HepG2 (cell line): ENCODE results near the gene APBB2. TPM values are rescaled to one million over a fixed set of nuclear protein-coding genes. Genes with fewer than 3 reads are reported as not detected.

Source experiments
- ATAC-seq: fragments of 200-7000 bp; cut with Tn5 transposase; 3 replicates; pipeline ENCODE4 v1.9.1; 2020; ENCODE audit warnings: mild to moderate bottlenecking, moderate library complexity
- BruUV-seq: library from RNA; stranded (reverse); fragments of 400-500 nt; replicated peaks from 2 replicates; lab custom pipeline; 2021; lab: Mats Ljungman, UMichigan
- CTCF ChIA-PET: fragments of 300-600 bp; formaldehyde crosslinking; extraction: SDS; loops from one replicate; lab custom pipeline; 2021; ENCODE audit warnings: low total read pairs, inconsistent platforms, low intra/inter-chr PET ratio; lab: Yijun Ruan, JAX
- POLR2A ChIA-PET: fragments of 350-600 bp; sonication (Branson Sonifier 250); formaldehyde crosslinking; loops from one replicate; lab custom pipeline; 2020; ENCODE audit warnings: antibody characterized with exemption, inconsistent platforms; lab: Yijun Ruan, JAX
- DNase-seq: peaks from one replicate; pipeline ENCODE4 v3.0.0-alpha.2; 2015; ENCODE audit warnings: low spot score
- FAIRE-seq: peaks from 3 replicates; lab custom pipeline; 2011; peaks lifted over from hg19 to GRCh38; lab: Jason Lieb, UNC
- H2AFZ ChIP-seq: one replicate; pipeline ENCODE4 v1.6.1; 2011; ENCODE audit warnings: low read length, inconsistent platforms
- H3K27ac ChIP-seq: fragments of 300-600 bp; 3 replicates; pipeline ENCODE4 v1.8.0; 2011; ENCODE audit warnings: mixed run types, mild to moderate bottlenecking, mixed read lengths, low read length, inconsistent platforms; ENCODE audit not compliant: insufficient read depth; ENCODE audit errors: extremely low read length
- H3K27me3 ChIP-seq, 2 experiments: fragments of 200-600 bp in 1 of 2; 2 replicates in 1 of 2; 3 replicates in 1 of 2; pipeline versions ENCODE4 v1.6.0 to v1.8.0; 2011; ENCODE audit warnings: low read length in 2 of 2, mild to moderate bottlenecking in 2 of 2, moderate library complexity in 2 of 2, inconsistent platforms in 1 of 2; ENCODE audit not compliant: insufficient read depth in 2 of 2, control insufficient read depth in 1 of 2
- H3K36me3 ChIP-seq, 2 experiments: fragments of 200-600 bp in 1 of 2; replicated peaks in 1 of 2; 2 replicates in 1 of 2; 3 replicates in 1 of 2; pipeline versions ENCODE4 v1.5.1 to v1.8.0; 2011; ENCODE audit warnings: low read length in 2 of 2, inconsistent platforms in 1 of 2; ENCODE audit not compliant: insufficient read depth in 2 of 2, control insufficient read depth in 1 of 2
- H3K4me1 ChIP-seq: 2 replicates; pipeline ENCODE4 v1.5.1; 2012; ENCODE audit warnings: low read length, inconsistent platforms; ENCODE audit not compliant: insufficient read depth
- H3K4me2 ChIP-seq: 2 replicates; pipeline ENCODE4 v1.6.0; 2011; ENCODE audit warnings: low read depth, low read length, inconsistent platforms
- H3K4me3 ChIP-seq, 3 experiments: fragments of 200-600 bp in 1 of 3; sonication (generic), shearing (Covaris generic) in 1 of 3; replicated peaks in 1 of 3; 2 replicates each; pipeline ENCODE4 v1.5.1; 2011 to 2016; ENCODE audit warnings: low read length in 3 of 3, inconsistent platforms in 2 of 3, low read depth in 2 of 3, mild to moderate bottlenecking in 2 of 3, control low read depth in 1 of 3, mixed read lengths in 1 of 3; ENCODE audit not compliant: insufficient read depth in 1 of 3
- H3K79me2 ChIP-seq: one replicate; pipeline ENCODE4 v1.6.1; 2011; ENCODE audit warnings: low read length, inconsistent platforms; ENCODE audit not compliant: insufficient read depth
- H3K9ac ChIP-seq: 2 replicates; pipeline ENCODE4 v1.6.0; 2011; ENCODE audit warnings: mild to moderate bottlenecking, low read depth, low read length, inconsistent platforms; ENCODE audit not compliant: insufficient read depth
- H3K9me3 ChIP-seq: 2 replicates; pipeline ENCODE4 v1.5.1; 2012; ENCODE audit warnings: mild to moderate bottlenecking, low read length
- H4K20me1 ChIP-seq: 2 replicates; pipeline ENCODE4 v1.6.0; 2011; ENCODE audit warnings: inconsistent platforms, mild to moderate bottlenecking, low read length, moderate library complexity; ENCODE audit not compliant: insufficient read depth
- ELF3 ChIP-seq: IDR thresholded peaks from 2 replicates; pipeline ENCODE4 v1.6.1; 2016; ENCODE audit warnings: missing genetic modification reagents, missing compliant biosample characterization
- FOSL1 ChIP-seq: sonication (generic); formaldehyde crosslinking; IDR thresholded peaks from 2 replicates; pipeline ENCODE4 v1.9.0; 2021; ENCODE audit warnings: missing genetic modification reagents, borderline replicate concordance
- FOSL2 ChIP-seq: sonication (generic); formaldehyde crosslinking; IDR thresholded peaks from 2 replicates; pipeline ENCODE4 v1.4.0; 2020; ENCODE audit warnings: missing genetic modification reagents
- KAT8 ChIP-seq: IDR thresholded peaks from 2 replicates; pipeline ENCODE4 v1.6.1; 2016; ENCODE audit warnings: missing genetic modification reagents, missing compliant biosample characterization
- MAFK ChIP-seq, 2 experiments: IDR thresholded peaks in 1 of 2; conservative IDR thresholded peaks in 1 of 2; 2 replicates each; pipeline ENCODE4 v1.6.1; 2011; ENCODE audit warnings: improper control_type of control experiment in 2 of 2, low read length in 2 of 2
- NR2F6 ChIP-seq, 2 experiments: IDR thresholded peaks; 2 replicates each; pipeline ENCODE4 v1.6.1; 2016; ENCODE audit warnings: antibody characterized with exemption in 1 of 2, mild to moderate bottlenecking in 1 of 2
- POGZ ChIP-seq: sonication (generic); formaldehyde crosslinking; IDR thresholded peaks from 2 replicates; pipeline ENCODE4 v1.4.0; 2020; ENCODE audit warnings: mild to moderate bottlenecking, missing genetic modification reagents
- SMC3 ChIP-seq: IDR thresholded peaks from 2 replicates; pipeline ENCODE4 v1.6.1; 2011; ENCODE audit warnings: low read length, improper control_type of control experiment
- SP140L ChIP-seq: sonication (generic); formaldehyde crosslinking; IDR thresholded peaks from 2 replicates; pipeline ENCODE4 v1.4.0; 2020; ENCODE audit warnings: missing genetic modification reagents, borderline replicate concordance
- ZFP62 ChIP-seq: sonication (generic); formaldehyde crosslinking; IDR thresholded peaks from 2 replicates; pipeline ENCODE4 v1.4.0; 2020; ENCODE audit warnings: missing genetic modification reagents
- ZNF17 ChIP-seq: sonication (generic); formaldehyde crosslinking; IDR thresholded peaks from 2 replicates; pipeline ENCODE4 v1.5.0; 2020; ENCODE audit warnings: mild to moderate bottlenecking, missing genetic modification reagents
- ZNF790 ChIP-seq: sonication (generic); formaldehyde crosslinking; IDR thresholded peaks from 2 replicates; pipeline ENCODE4 v1.8.0; 2022; ENCODE audit warnings: missing genetic modification reagents, mild to moderate bottlenecking, borderline replicate concordance
- ZSCAN21 ChIP-seq: sonication (generic); formaldehyde crosslinking; IDR thresholded peaks from 2 replicates; pipeline ENCODE4 v1.8.0; 2022; ENCODE audit warnings: mild to moderate bottlenecking, missing genetic modification reagents, moderate library complexity, borderline replicate concordance
- in situ Hi-C: cut with HindIII; loops from 2 replicates; pipeline ENCODE4 v1.10.0; 2017; ENCODE audit warnings: low pct_unique_long_range_greater_than_20kb; ENCODE audit not compliant: extremely low pct_ligation_motif_present
- intact Hi-C: fragments of 100-400 bp; cut with micrococcal nuclease; formaldehyde crosslinking; loops from one replicate; pipeline ENCODE4 v1.10.0; 2022; ENCODE audit not compliant: unreplicated experiment
- polyA plus RNA-seq, 8 experiments: library from polyadenylated mRNA; depleted of rRNA in 3 of 8; stranded (reverse) in 7 of 8; unstranded in 1 of 8; fragments of >200 nt; fragmentation: Illumina TruSeq in 4 of 8; extraction: Trizol in 4 of 8; gene quantifications; 2 replicates each; pipeline versions ENCODE4 v1.2.1 to v1.2.3, GENCODE V29; 2011 to 2016; ENCODE audit warnings: low read depth in 4 of 8, missing spikeins in 1 of 8, mixed read lengths in 1 of 8; ENCODE audit not compliant: insufficient read depth in 1 of 8
- total RNA-seq, 5 experiments: library from RNA; depleted of rRNA; stranded (reverse); fragments of >200 nt; fragmentation: Illumina TruSeq; extraction: Trizol; gene quantifications; 2 replicates each; pipeline ENCODE4 v1.2.3, GENCODE V29; 2016; ENCODE audit warnings: low read depth in 1 of 5
- TF ChIP-seq, protein P1 (sequence below): sonication (generic); formaldehyde crosslinking; IDR thresholded peaks from 2 replicates; pipeline ENCODE4 v1.4.0; 2020; ENCODE audit warnings: missing genetic modification reagents
- TF ChIP-seq, protein P2 (sequence below), 2 experiments: sonication (generic) in 1 of 2; formaldehyde crosslinking in 1 of 2; IDR thresholded peaks; 2 replicates each; pipeline versions ENCODE4 v1.4.0 to v1.6.1; 2016 to 2020; ENCODE audit warnings: borderline replicate concordance in 1 of 2, low read depth in 1 of 2, mild to moderate bottlenecking in 1 of 2, missing genetic modification reagents in 1 of 2

Gene APBB2
- total and polyA plus RNA-seq, 2 of the 13 experiments (the other 11 are each of a cell fraction or from before 2014, with no cell fraction given) = 11.7 to 17.0 TPM

DNA sequence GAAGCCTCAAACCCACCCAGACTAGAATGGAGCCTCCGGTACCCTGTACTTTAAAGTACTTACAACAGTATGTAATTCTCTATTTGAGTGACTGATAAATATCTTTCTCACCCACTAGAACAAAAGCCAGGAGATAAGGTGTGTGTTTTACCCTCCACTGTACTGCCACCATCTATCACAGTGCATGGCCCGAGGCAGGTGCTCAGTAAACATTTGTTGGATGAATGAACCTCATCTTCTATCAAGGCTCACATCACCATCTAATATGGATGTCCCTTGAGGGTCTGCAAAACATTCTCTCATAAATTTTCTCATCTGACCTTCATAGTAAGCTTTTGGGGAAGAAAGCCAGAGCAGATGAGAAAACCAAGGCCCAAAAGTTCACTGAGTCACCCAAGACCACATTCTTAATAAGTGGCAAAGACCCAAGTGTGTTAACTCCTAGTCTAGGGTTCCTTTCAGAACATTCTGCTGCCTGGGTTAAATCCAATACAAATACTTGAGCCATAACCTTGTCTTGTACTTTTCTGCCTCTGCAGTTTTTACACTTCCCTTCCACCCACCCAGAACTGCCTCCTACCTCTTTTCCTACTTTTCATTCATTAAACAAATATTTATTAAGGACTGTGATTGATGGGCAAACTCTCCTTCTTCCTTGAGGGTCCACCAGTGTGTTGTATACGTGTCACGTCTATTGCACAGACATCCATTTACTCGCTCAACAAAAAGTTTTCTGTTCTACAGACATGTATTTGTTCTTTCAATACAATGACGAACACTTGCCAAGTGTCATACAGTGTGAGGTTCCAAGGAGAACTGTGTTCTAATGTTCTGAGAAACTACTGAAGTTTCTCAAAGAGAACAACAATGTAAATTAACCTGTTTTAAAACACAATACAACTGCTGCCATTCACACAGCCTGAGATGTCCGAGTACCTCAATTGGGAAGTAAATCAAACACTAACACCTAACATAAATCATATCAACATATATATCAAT, 35.7 kb downstream of the APBB2 start (continued):
- TF ChIP-seq ZSCAN21 (CRISPR knock-in tag) (no peak), SP140L (CRISPR knock-in tag) (no peak), ZNF790 (CRISPR knock-in tag) (no peak), MAFK (conservative IDR thresholded peaks at IDR 0.05 in 1 of 2, IDR thresholded peaks at IDR 0.05 in 1 of 2; ENCODE audit: low read length in 2 of 2) (no peak)
- TF ChIP-seq, protein P1, sequence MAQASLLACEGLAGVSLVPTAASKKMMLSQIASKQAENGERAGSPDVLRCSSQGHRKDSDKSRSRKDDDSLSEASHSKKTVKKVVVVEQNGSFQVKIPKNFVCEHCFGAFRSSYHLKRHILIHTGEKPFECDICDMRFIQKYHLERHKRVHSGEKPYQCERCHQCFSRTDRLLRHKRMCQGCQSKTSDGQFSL (CRISPR knock-in tag) = no peak

DNA sequence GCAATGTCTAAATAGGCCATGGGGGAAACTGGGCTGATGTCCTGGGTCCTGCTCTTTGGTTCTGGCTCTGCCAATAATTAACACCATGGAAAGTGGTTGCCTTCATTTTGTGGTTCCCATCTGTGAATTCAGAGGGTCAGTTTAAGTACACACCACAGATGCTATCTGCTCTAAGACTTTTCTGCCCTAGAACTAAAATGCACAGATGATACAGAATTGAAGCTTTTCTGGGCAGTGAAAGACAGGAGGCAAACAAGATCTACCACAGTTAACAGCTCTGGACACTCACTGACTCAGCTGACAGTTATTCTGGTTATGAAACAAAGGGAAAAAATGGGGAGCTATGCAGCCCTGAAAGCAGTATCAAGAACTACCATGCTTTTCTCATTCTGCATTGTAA, 37.3 kb downstream of the APBB2 start:
- peak overlapping the region in 1 of 3 experiments; percentile 22; a peak in 3 of 6 replicates for H3K4me3 ChIP-seq
- no peak overlapping the region for H2AFZ ChIP-seq
- BruUV-seq = no TSS peak
- H3K79me2 ChIP-seq = peaks cover 57% of the 10 kb centered on the region
- H3K27ac ChIP-seq = peak overlapping the region; percentile 66
- ChIA-PET CTCF (interaction anchor here (1.4 kb wide), 1 partner anchor 37 kb away, joined by 4 read pairs; the partner anchor contains the start of gene APBB2), POLR2A (interaction anchor here (0.7 to 1.2 kb wide), 5 partner anchors 16 to 39 kb away, joined by 3 to 4 read pairs (median 3); partner anchors contain the start of gene APBB2)
- H3K9ac ChIP-seq = peak overlapping the region; percentile 21; the same call in 1 of the 2 replicates
- H3K36me3 ChIP-seq = no peaks in the 10 kb centered on the region
- H3K27me3 ChIP-seq = no peaks in the 10 kb centered on the region
- DNase-seq (peak; percentile 80), ATAC-seq (peak; percentile 94), FAIRE-seq (peak; percentile 63)
- in situ Hi-C loops (no loop called here), intact Hi-C loops (loop anchor here (5.0 kb wide), 1 partner anchor 35 kb away; the partner anchor contains the start of gene APBB2)
- no peaks in the 10 kb centered on the region for H4K20me1 ChIP-seq
- peaks cover 65% of the 10 kb centered on the region for H3K4me1 ChIP-seq
- H3K4me2 ChIP-seq = peak overlapping the region; percentile 70
- no peaks in the 10 kb centered on the region for H3K9me3 ChIP-seq
- TF ChIP-seq FOSL2 (CRISPR knock-in tag) (peak; percentile 88), ZFP62 (CRISPR knock-in tag) (no peak), FOSL1 (CRISPR knock-in tag) (peak; percentile 50; the same call in 1 of the 2 replicates), NR2F6 (IDR thresholded peaks at IDR 0.05) (0 out of 2 replicates have a peak, but pooled peaks have one; percentile 24), NR2F6 (CRISPR knock-in tag; IDR thresholded peaks at IDR 0.05) (0 out of 2 replicates have a peak, but pooled peaks have one; percentile 13), ELF3 (CRISPR knock-in tag) (0 out of 2 replicates have a peak, but pooled peaks have one; percentile 11), SMC3 (peak; percentile 26; the same call in 1 of the 2 replicates), ZNF17 (CRISPR knock-in tag) (no peak), KAT8 (no peak), POGZ (CRISPR knock-in tag) (peak; percentile 48; the same call in 1 of the 2 replicates)
- TF ChIP-seq, protein P2, sequence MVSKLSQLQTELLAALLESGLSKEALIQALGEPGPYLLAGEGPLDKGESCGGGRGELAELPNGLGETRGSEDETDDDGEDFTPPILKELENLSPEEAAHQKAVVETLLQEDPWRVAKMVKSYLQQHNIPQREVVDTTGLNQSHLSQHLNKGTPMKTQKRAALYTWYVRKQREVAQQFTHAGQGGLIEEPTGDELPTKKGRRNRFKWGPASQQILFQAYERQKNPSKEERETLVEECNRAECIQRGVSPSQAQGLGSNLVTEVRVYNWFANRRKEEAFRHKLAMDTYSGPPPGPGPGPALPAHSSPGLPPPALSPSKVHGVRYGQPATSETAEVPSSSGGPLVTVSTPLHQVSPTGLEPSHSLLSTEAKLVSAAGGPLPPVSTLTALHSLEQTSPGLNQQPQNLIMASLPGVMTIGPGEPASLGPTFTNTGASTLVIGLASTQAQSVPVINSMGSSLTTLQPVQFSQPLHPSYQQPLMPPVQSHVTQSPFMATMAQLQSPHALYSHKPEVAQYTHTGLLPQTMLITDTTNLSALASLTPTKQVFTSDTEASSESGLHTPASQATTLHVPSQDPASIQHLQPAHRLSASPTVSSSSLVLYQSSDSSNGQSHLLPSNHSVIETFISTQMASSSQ (IDR thresholded peaks at IDR 0.05; ENCODE audit: low read depth) = 0 out of 2 replicates have a peak, but pooled peaks have one; percentile 16
- TF ChIP-seq, protein P2 (CRISPR knock-in tag; IDR thresholded peaks at IDR 0.05; ENCODE audit: borderline replicate concordance) = no peak
